Stimulated activated CD4-positive, alpha-beta T cell treated with anti-CD3 and anti-CD28 coated beads, TNF-alpha, amount 100 ng/mL, for 4 hours (primary cell): ENCODE results near the gene HPCAL4.

ENCODE experiments used
- DNase-seq, 3 experiments: peaks; one replicate each; pipeline ENCODE4 v3.0.0-alpha.2; 2020; ENCODE audit warnings: low read depth in 3 of 3

HPCAL4 gene

DNA sequence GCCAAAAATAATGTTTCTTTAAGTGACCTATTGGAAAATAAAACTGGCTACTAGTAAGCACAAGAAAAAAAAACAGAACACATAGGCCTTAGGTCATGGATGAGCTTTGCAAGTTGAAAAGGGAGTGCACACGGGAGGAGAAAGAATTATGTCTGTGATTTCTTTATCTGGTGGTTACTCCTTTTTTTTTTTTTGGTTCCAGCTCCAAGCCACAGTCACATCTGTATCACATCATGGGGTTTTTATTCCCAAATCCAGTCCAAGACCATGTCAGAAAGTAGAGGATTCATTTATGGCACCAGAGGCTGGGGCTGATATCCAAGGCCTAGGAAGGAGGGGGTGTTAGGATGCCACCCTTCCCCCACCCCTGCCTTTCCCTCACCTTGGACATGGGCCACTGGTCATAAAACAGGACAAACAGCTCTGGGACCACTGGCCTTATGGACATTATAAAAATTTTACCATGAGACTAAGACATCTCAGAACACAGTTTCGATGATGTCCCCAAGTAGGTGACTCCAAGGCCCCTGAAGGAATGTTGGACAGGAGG lies 41.5 kb downstream of the HPCAL4 start:
- DNase-seq: no peak

DNA sequence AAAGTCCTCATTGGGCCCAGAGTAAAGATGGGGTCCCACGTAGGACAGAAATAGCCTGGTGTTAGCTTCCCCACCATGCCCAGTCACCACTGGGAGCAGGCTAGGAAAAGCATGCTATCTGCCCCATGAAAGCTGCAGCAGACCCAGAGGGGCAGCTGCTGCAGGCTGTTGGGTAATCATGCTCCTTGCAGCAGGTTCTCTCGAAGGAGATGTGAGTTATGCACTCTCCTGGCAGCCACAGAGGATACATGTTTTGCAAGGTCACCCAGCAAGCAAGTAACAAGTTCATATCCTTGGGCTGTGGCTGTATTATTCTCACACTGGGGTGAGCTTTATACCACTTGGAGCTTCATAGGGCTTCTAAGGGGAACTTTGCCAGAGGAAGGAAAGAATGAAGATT lies 42.7 kb downstream of the HPCAL4 start:
- DNase-seq: no peak

DNA sequence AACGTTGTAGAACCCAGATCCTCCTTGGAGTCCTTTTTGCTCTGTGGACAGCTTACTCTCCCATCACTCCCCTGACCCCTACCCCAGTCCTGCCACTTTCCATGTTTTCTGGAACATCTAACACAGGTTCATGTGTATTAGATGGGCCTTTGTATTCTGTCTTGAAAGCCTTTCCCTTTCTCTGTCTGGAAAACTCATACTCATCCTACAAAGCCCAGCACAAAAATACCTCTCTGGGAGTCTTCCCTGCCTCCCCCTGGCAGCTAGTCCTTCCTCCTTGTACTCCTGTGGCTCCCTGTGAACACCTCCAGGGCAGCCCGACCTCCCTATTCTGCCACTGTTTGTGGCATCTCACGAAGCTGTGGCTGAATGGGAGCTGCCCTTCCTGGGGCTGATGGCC lies 44.0 kb downstream of the HPCAL4 start:
- DNase-seq: no peak

DNA sequence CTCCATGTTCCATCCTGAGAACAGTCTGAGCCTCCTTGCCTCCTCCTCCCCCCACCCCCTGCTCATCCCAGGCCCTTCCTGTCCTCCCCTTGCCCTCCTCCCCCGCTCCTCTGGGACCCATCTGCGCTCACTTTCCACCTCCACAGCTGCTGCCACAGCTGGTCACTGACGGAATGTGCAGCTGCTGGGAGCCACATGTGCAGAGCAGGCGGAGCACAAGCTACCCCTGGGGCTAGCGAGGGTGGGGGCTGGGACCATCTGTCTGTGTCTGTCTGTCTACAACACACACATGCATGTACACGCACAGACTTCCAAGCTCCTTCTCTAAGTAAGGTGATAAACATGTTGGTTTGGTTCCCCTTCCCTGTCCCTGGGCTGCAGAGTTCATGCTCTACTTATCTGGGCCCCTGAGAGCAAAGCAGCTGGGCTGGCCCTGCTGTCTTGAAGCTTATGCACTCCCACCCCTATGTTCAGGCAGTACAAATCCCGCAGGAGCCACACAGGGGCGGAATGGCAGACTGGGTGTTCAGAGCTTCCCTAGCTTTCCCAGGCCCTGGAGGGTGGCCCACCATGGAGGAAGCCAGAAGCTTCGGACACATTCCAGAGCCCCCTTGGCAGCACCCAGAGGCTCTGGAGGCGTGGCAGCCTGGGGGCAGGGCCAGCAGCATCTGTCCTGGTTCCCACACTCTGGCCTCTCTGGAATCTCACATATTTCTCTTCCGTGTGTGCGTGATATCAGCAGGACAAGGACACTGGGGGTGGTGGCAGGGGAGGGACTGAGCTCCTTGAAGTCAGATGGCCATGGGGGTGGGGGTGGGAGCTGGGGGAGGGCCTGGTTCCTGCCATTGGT lies 44.8 kb downstream of the HPCAL4 start:
- no peak for DNase-seq

DNA sequence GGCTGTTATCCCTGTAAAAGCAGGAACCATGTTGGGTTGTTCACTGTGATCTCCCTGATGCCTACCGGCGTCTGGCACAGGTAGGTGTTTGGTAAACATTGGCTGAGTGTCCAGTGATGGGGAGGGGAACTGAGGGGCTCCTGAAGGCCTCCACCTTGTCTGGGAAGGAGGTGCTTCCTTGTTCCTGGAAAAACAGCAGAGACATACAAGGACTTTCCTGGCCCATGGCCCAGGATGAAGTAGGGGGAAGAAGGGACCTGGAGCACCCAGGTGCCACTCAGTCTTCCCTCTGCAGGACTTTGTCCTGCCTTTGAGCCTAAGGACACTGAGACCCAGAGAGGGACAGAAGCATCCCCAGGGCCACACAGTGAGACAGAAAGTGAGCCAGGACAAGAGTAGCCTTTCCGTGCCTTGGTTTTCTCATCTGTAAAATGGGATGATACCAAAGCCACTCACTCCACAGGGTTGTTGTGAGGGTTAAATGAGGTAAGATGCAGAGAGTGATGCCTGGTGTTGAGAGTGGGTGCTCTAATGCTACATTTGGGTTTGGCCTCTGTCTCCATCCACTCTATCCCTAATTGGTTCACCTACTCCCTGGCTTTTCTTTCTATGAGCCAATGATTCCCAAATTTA lies 45.7 kb downstream of the HPCAL4 start:
- no peak for DNase-seq

DNA sequence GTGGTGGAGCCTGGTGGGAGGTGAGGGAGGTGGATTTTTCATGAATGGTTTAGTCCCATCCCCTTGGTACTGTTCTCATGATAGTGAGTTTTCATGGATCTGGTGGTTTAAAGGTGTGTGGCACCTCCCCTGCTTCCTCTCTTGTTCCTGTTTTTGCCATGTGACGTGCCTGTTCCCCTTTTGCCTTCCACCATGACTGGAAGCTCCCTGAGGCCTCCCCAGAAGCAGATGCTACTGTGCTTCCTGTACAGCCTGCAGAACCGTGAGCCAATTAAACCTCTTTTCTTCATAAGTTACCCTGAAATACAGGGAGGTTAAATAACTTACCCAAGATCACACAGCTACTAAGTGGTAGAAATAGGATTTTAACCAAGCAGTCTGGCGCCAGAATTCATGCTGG lies 47.5 kb downstream of the HPCAL4 start:
- DNase-seq: no peak

DNA sequence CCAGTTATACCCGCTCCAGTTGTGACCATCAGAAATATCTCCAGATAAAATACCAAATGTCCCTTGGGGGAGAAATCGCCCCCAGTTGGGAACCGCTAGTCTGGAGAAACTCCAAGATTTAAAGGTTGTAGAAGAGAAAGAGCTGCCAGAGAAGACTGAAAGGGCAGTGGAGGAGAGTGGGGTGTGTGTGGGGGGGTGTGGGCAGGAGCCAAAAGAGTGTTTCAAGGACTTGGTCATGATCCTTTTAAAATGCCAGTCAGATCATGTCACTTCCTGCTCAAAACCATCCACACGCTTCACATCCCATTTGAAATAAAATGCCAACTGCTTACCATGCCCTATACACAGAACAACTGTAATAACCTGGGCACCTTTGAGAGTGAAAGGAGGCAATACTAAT lies 48.4 kb downstream of the HPCAL4 start:
- no peak for DNase-seq

DNA sequence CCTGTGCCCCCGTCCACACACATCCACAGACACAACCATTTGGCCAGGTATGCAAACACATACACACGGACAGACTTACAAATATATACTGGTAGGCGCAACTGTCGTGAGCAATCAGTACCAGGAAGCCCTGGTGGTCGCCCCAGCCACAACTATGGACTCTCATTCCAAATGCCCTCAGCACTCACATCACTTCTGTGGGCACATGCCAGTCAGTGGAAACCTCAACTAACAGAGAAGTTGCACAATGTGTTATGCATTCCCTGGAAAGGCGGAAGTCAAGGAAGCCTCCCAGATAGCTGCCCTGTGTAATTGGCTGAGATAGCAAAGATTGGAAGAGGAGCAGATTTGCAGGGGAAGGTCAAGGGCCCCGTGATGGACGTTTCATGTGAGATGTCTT lies 50.4 kb downstream of the HPCAL4 start:
- no peak for DNase-seq

DNA sequence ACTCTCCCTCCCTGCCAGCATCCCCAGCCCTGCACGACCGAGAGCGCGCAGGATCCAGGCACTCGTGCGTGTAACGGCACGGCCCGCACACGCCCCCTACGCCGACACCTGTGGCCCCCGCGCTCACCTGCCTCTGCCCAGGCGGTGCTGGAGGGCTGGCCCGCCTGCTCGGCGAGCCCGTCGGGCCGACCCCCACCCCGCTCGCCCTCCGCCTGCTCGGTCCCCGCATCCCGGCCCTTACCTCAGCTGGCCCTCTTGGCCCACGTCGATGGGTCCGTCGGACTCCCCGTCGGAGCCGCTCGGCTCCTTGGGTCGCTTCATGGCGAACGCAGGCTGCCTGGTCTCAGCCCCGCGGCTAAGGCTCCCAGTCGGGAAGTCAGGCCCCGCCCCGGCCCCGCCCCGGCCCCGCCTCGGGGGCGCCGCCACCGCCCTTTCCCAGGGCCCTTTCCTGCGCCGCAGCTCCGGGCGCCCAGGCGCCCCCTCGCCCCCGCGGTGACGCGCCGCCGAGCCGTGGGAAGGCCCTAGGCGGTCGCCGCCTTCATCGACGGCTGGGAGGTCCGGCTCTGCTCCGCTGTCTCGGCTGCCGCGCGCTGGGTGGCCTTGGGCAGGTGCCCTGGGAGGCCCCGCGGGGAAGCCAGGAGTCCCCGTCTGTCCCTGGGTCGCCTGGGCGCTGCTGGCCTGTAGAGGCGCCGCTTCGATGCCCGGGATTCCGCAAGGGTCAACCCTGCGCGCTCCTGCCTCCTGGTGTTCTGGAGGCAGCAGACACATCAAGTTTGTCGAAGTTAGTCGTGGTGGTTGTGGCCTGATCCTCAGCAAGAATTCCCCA lies 51.7 kb downstream of the HPCAL4 start, which contains the start of gene HEYL:
Gene HEYL (minus strand): TSS at position 339 of the 826 bp plus-strand sequence. CDS start 18 bp downstream, at position 321.
- peak; percentile 57 to 73 (median 61) for DNase-seq

DNA sequence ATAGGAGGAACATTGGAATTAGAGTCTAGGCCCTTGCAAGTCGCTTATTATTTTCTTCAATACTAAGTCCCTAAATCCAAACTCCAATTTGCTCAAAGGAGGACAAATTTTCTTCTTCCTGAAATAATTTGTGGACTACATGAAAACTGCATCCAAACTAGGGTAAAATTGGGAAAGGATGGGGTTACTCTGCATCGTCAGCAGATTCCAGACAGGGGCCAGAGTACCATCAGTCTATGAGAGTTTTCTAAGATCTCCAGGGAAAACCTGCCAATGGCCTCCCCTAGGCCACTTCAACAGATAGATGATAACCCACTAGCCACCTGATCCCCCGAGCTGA lies 52.3 kb downstream of the HPCAL4 start:
- no peak for DNase-seq

DNA sequence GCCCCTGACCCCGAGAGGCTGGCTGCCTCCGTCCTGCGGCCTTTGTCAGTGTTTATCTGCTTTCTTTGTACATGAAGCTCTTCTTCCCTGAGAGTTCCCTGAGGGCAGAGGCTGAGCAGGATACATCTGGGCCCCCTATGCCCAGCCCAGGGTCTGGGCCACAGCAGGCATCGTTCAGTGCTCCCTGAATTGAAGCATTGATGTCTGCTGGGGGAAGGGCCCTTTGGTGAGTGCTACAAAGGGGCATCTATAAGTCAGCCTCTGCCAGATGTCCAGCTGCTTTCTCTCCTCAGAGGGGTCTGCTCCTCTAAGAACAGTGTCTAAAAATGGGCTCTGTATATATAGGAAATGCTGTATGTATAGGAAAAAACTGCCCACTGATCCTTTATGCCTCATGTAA lies 53.9 kb downstream of the HPCAL4 start:
- DNase-seq: no peak

DNA sequence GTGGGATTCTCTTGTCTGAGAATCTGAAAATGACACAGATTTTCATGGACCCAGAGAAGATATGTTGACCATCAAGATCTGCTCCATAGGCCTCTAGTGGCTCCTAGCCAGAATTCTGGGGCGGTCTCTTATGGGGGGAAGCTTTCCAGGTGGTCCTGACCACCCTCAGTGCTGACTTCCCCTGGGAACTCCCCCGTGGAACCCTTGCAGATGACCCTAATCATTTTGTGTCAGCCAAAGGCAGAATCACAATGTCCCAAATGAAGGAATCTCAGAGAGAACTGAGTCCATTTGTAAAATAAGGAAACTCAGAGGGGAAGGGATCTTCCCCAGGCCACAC lies 55.4 kb downstream of the HPCAL4 start:
- no peak for DNase-seq

DNA sequence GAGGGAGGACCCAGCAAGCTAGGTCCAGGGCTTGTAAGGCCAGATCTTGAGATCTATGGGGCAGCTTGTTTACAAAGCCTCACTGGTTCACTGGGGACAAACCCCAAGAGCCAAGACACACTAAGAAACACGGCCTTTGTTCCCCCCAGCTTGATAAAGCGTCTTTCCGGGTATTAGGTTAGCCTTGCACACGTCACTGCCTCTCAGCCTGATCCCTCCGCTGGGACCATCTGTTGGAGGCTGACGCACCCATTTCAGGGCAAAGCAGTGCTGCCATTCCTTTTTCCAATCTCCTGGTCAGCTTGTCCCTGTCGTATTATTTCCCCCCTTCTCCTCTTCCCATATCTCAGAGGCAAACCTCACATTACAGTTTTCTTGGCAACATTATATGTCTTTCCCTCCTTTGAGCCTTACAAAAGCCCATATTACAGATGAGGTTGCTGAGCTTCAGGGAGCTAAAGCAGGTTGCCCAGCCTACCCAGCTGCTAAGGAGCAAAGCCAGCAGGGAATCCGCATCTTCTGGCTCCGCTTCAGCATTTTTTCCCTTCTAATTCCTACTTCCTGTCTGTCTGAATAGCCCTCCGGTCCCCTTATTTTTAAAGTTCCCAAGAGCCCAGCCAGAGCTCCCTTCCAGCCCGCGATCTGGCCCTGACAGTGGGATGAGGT lies 55.9 kb downstream of the HPCAL4 start:
- no peak for DNase-seq

DNA sequence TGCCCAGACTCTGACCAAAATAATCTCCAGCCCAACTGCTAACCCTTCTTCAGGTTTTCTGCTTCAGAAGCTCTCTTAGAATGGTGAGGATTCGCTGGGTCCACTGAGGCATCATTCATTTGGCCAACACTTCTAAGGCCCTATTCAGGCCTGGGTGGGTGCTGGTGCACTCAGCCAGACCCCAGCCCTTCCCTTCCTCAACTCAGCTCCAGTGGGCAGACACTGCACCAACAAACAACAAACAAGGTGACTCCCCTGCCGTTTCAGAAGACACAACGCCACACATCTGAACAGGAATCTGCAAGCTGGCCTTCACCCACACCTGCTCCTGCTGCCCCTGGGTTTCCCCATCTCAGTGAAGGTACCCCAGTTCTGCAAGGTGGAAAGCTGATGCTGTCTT lies 57.8 kb downstream of the HPCAL4 start:
- no peak for DNase-seq

DNA sequence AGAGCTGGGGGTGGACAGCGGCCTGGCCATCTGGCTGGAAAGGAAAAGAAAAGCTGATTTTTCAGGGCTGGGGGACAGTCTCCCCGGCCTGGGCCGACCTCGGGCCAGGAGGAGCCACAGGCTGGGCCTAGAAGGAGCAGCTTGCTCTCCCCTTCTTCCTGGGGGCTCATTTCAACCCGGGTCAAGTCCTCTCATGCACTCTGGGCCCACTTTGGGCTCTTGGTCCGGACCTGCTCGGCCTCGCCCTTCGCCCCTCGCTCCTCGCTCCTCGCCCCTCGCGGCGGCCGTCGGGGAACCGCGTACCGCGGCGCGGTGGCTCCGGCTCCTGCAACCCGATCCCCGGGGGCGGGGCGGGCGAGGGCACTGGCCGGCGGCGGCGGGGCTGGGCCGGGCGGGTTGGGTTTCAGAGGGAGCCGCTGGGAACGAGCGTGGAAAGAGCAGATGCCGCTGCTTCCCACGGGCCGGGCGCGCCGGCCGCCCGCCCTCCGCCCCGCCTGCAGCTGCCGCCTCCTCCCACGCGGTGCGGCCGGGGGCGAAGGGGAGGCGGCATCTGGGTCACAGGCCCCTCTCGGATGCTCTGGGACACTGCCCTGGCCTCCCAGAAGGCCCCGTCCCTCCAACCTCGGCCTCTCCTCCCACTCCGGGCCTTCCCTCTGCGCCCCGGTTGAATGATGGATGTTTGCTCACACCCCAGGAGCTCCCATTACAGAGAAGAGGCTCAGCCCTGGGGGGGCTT lies 58.4 kb downstream of the HPCAL4 start:
- no peak for DNase-seq

DNA sequence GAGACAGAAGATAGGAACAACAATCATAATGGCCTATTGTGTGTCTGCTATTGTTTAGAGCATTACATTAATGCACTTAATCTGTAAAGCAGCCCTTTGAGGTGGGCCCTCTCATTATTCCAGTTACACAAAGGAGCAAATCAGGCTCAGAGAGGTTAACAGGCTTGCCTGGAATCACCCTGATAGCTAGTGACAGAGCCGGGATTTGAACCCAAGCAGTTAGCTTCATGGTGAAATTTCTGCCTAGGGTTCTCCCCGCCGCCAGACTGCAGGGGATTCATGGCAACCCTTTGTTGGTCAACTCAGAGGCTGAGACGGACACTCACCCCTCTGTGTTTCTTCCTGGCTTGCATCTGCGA lies 58.9 kb downstream of the HPCAL4 start:
- no peak for DNase-seq

DNA sequence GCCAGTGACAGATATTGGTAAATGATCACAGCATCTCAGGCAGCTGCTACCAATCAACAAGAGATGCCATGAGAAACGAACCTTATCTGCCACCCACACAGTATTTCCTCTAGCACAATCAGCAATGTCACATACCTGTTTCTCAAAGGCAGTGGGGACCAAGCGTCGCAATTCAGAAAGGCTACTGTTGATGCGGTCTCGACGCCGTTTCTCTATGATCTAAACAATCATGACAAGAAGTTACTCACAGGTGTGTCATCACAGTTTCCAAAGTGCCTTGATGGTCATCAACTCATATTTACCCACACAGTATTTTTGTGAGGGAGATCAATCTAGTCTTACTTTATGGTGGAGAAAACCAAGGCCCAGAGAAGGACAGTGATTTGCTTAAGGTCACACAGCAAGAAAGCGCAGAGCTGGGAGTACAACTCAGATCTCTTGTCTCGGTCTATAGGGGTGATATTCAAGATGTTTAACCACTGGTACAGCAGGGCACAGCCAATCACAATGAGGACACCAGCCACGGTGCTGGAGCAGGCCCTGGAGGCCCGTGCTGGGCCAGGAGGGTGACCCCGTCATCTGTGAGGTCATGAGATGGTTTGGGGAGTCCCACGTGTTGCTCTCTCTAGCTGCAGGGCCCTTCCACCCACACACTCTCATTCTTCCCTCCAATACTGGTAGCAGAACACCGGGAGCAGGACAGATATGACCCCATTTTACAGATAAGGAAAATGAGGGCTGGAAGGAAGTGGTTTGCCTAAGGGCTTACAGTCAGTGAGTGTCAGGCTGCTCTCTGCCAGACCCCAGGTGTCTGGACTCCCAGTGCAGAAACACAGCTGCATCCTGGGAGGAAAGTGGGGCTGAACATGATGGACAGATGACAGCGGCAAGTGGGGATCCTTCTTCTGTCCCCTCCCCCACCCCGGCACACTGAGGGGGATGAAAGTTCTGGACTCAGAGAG lies 59.6 kb downstream of the HPCAL4 start:
- no peak for DNase-seq

DNA sequence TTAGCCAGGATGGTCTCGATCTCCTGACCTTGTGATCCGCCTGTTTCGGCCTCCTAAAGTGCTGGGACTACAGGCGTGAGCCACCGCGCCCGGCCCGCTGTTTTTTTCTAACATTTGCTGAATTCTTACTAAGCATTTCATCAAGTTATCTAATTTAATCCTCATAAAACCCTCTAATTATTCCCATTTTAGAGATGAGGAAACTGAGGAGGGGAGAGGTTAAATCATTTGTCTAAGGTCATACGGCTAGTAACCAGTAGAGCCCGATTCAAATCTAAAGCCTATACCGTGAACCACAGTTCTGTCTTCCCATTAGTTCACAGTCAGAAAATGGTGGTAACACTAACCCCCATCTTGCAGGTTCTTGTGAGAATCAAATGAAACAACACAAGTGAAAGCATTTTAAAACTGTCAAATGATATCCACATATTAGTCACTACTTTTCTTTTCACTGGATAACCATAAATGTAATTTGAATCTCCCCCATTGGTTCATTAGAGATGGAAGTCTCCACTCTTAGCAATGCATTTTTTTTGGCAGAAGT lies 62.4 kb downstream of the HPCAL4 start:
- no peak for DNase-seq
